ENCODE data around the gene STARD7. TPM values are rescaled to one million over a fixed set of nuclear protein-coding genes. Genes with fewer than 3 reads are reported as not detected.

The STARD7 gene
- total RNA-seq, 2 donors from 2014 or later: 145 to 159 TPM

GRCh38 chr2:96203130-96204028 is 5.2 kb downstream of the STARD7 start:
- Mint-ChIP-seq H3K9me3 (no peaks in the 10 kb centered on the region), H3K27ac (peak overlapping the region; percentile 6), H3K27me3 (ENCODE audit: insufficient read depth) (no peaks in the 10 kb centered on the region), H3K4me3 (no peak overlapping the region), H3K36me3 (ENCODE audit: low read depth) (peaks cover 14% of the 10 kb centered on the region), H3K4me1 (peaks cover 43% of the 10 kb centered on the region)
- H3K27me3 ChIP-seq (ENCODE audit: control insufficient read depth, insufficient read depth, low read length, poor library complexity, severe bottlenecking): no peaks in the 10 kb centered on the region
- 91 to 95% methylated on average over 5 to 9 of the region's 9 CpGs for WGBS, 2 experiments (ENCODE audit: insufficient coverage in 1 of 2, insufficient read length in 1 of 2)
- no peak for DNase-seq
- H3K36me3 ChIP-seq (ENCODE audit: control insufficient read depth, insufficient read depth, low read length): peaks cover 17% of the 10 kb centered on the region
- no peak for TF ChIP-seq CTCF (conservative IDR thresholded peaks at IDR 0.05)
- no peak overlapping the region for H3K9ac ChIP-seq (ENCODE audit: extremely low read depth, low read length, poor library complexity, severe bottlenecking)
- H3K4me1 ChIP-seq (ENCODE audit: control insufficient read depth, insufficient read depth, low read length): peaks cover 8% of the 10 kb centered on the region
- no peak overlapping the region for H3K27ac ChIP-seq (ENCODE audit: low read depth, low read length)
- no peaks in the 10 kb centered on the region for H3K9me3 ChIP-seq (ENCODE audit: control insufficient read depth, low read length)
- no peak overlapping the region for H3K4me3 ChIP-seq (ENCODE audit: low read length)

- Histone ChIP-seq H3K4me3 (ENCODE audit: low read length) (no peak overlapping the region), H3K4me1 (ENCODE audit: control insufficient read depth, insufficient read depth, low read length) (peaks cover 8% of the 10 kb centered on the region), H3K9ac (ENCODE audit: extremely low read depth, low read length, poor library complexity, severe bottlenecking) (no peak overlapping the region), H3K27ac (ENCODE audit: low read depth, low read length) (no peak overlapping the region), H3K27me3 (ENCODE audit: control insufficient read depth, insufficient read depth, low read length, poor library complexity, severe bottlenecking) (no peaks in the 10 kb centered on the region), H3K36me3 (ENCODE audit: control insufficient read depth, insufficient read depth, low read length) (peaks cover 21% of the 10 kb centered on the region), H3K9me3 (ENCODE audit: control insufficient read depth, low read length) (no peaks in the 10 kb centered on the region)
- Mint-ChIP-seq H3K36me3 (ENCODE audit: low read depth) (peaks cover 14% of the 10 kb centered on the region), H3K4me1 (peaks cover 41% of the 10 kb centered on the region), H3K27ac (peak overlapping the region; percentile 6), H3K4me3 (no peak overlapping the region), H3K9me3 (no peaks in the 10 kb centered on the region), H3K27me3 (ENCODE audit: insufficient read depth) (no peaks in the 10 kb centered on the region)
- no peak for DNase-seq
- WGBS, 2 experiments (ENCODE audit: insufficient coverage in 1 of 2, insufficient read length in 1 of 2): 71 to 93% methylated on average over 2 to 3 of the region's 4 CpGs
- no peak for TF ChIP-seq CTCF (conservative IDR thresholded peaks at IDR 0.05)
Measured at GRCh38 chr2:96202152-96202854, 6.3 kb downstream of the STARD7 start.

- DNase-seq: no peak
- TF ChIP-seq CTCF (conservative IDR thresholded peaks at IDR 0.05): no peak
- Histone ChIP-seq H3K9me3 (ENCODE audit: control insufficient read depth, low read length) (no peaks in the 10 kb centered on the region), H3K9ac (ENCODE audit: extremely low read depth, low read length, poor library complexity, severe bottlenecking) (no peak overlapping the region), H3K4me3 (ENCODE audit: low read length) (no peak overlapping the region), H3K27ac (ENCODE audit: low read depth, low read length) (no peak overlapping the region), H3K36me3 (ENCODE audit: control insufficient read depth, insufficient read depth, low read length) (peaks cover 16% of the 10 kb centered on the region), H3K27me3 (ENCODE audit: control insufficient read depth, insufficient read depth, low read length, poor library complexity, severe bottlenecking) (no peaks in the 10 kb centered on the region), H3K4me1 (ENCODE audit: control insufficient read depth, insufficient read depth, low read length) (peaks cover 8% of the 10 kb centered on the region)
- WGBS, 2 experiments (ENCODE audit: insufficient coverage in 1 of 2, insufficient read length in 1 of 2): 91 to 92% methylated on average over 4 to 5 of the region's 5 CpGs
- Mint-ChIP-seq H3K9me3 (no peaks in the 10 kb centered on the region), H3K27ac (no peak overlapping the region), H3K4me3 (no peak overlapping the region), H3K27me3 (ENCODE audit: insufficient read depth) (no peaks in the 10 kb centered on the region), H3K36me3 (ENCODE audit: low read depth) (peaks cover 7% of the 10 kb centered on the region), H3K4me1 (peaks cover 36% of the 10 kb centered on the region)
Measured at GRCh38 chr2:96201338-96201737, 7.3 kb downstream of the STARD7 start.

Data from endodermal cell (in vitro differentiated cells).